GM23338 (cell line): ENCODE results near the gene PTGFR. TPM values are rescaled to one million over a fixed set of nuclear protein-coding genes. Genes with fewer than 3 reads are reported as not detected.

Experiments used
- ATAC-seq: fragments of 200-7000 bp; cut with Tn5 transposase; 3 replicates; pipeline ENCODE4 v1.9.1; 2020
- DNase-seq: peaks from one replicate; pipeline ENCODE4 v3.0.0-alpha.2; 2015; ENCODE audit warnings: low spot score
- H2AFZ ChIP-seq: fragments of 200-600 bp; sonication (generic); 2 replicates; pipeline ENCODE4 v1.8.0; 2016; ENCODE audit warnings: antibody characterized with exemption, mild to moderate bottlenecking, moderate library complexity
- H3F3A ChIP-seq: fragments of 200-600 bp; sonication (generic); replicated peaks from 2 replicates; pipeline ENCODE4 v1.8.0; 2017; ENCODE audit warnings: antibody characterized with exemption, mixed run types, low read depth
- H3K27ac ChIP-seq: fragments of 200-600 bp; sonication (generic); 2 replicates; pipeline ENCODE4 v1.6.1; 2016; ENCODE audit warnings: low read depth
- H3K27me3 ChIP-seq: fragments of 200-600 bp; sonication (generic); 2 replicates; pipeline ENCODE4 v1.8.0; 2016; ENCODE audit warnings: mild to moderate bottlenecking, mixed run types, moderate library complexity; ENCODE audit not compliant: insufficient read depth
- H3K36me3 ChIP-seq: fragments of 200-600 bp; sonication (generic); 2 replicates; pipeline ENCODE4 v1.8.0; 2016; ENCODE audit warnings: mild to moderate bottlenecking; ENCODE audit not compliant: insufficient read depth
- H3K4me1 ChIP-seq: fragments of 200-600 bp; sonication (generic); 2 replicates; pipeline ENCODE4 v1.8.0; 2016; ENCODE audit warnings: mild to moderate bottlenecking, moderate library complexity; ENCODE audit not compliant: insufficient read depth
- H3K4me2 ChIP-seq: fragments of 200-600 bp; sonication (generic); 2 replicates; pipeline ENCODE4 v1.7.1; 2017; ENCODE audit warnings: mixed run types
- H3K4me3 ChIP-seq: fragments of 200-600 bp; sonication (generic); 2 replicates; pipeline ENCODE4 v1.6.1; 2016; ENCODE audit warnings: mixed run types
- H3K79me2 ChIP-seq: fragments of 200-600 bp; sonication (generic); replicated peaks from 2 replicates; pipeline ENCODE4 v1.8.0; 2017; ENCODE audit warnings: mild to moderate bottlenecking; ENCODE audit not compliant: insufficient read depth
- H3K9me2 ChIP-seq: fragments of 200-600 bp; sonication (generic); 2 replicates; pipeline ENCODE4 v1.8.0; 2017; ENCODE audit not compliant: insufficient read depth
- H4K20me1 ChIP-seq: fragments of 200-600 bp; sonication (generic); replicated peaks from 2 replicates; pipeline ENCODE4 v1.8.0; 2017; ENCODE audit warnings: mild to moderate bottlenecking; ENCODE audit not compliant: insufficient read depth
- H3K27ac Mint-ChIP-seq: 2 replicates; pipeline ENCODE4 v1.8.0; 2020; ENCODE audit warnings: inconsistent platforms, mild to moderate bottlenecking, moderate library complexity, mixed read lengths
- H3K27me3 Mint-ChIP-seq: 3 replicates; pipeline ENCODE4 v1.8.0; 2022; ENCODE audit warnings: low read depth, mild to moderate bottlenecking, moderate library complexity, mixed read lengths, inconsistent platforms; ENCODE audit not compliant: insufficient read depth, poor library complexity
- H3K36me3 Mint-ChIP-seq: 3 replicates; pipeline ENCODE4 v1.8.0; 2021; ENCODE audit warnings: low read depth, mild to moderate bottlenecking, inconsistent platforms, moderate library complexity, mixed read lengths
- H3K4me1 Mint-ChIP-seq: 3 replicates; pipeline ENCODE4 v1.8.0; 2020; ENCODE audit warnings: mild to moderate bottlenecking, inconsistent platforms, mixed read lengths
- H3K4me3 Mint-ChIP-seq: 3 replicates; pipeline ENCODE4 v1.8.0; 2021; ENCODE audit warnings: moderate library complexity, mild to moderate bottlenecking, inconsistent platforms, mixed read lengths
- H3K9me3 Mint-ChIP-seq: 3 replicates; pipeline ENCODE4 v1.8.0; 2020; ENCODE audit warnings: moderate library complexity, mild to moderate bottlenecking, inconsistent platforms, mixed read lengths
- CREB1 ChIP-seq: fragments of 250-450 bp; sonication (Bioruptor Pico); IDR thresholded peaks from 2 replicates; pipeline ENCODE4 v1.5.0; 2020; ENCODE audit warnings: low read depth, mild to moderate bottlenecking, moderate library complexity
- CTCF ChIP-seq, 2 experiments: fragments of 200-600 bp in 1 of 2; sonication (generic) in 1 of 2; conservative IDR thresholded peaks; 2 replicates each; pipeline versions ENCODE4 v1.5.1 to v1.6.1; 2016 to 2017; ENCODE audit warnings: antibody characterized with exemption in 2 of 2, low read depth in 2 of 2, mild to moderate bottlenecking in 2 of 2, moderate library complexity in 1 of 2
- ETS1 ChIP-seq: IDR thresholded peaks from 2 replicates; pipeline ENCODE4 v1.6.1; 2016; ENCODE audit warnings: antibody characterized with exemption
- EZH2phosphoT487 ChIP-seq: fragments of 200-600 bp; sonication (generic); IDR thresholded peaks from one replicate; pipeline ENCODE4 v1.8.1; 2018; ENCODE audit warnings: antibody characterized with exemption; ENCODE audit not compliant: unreplicated experiment
- NANOG ChIP-seq: IDR thresholded peaks from 2 replicates; pipeline ENCODE4 v1.6.1; 2016; ENCODE audit warnings: antibody characterized with exemption, borderline replicate concordance
- REST ChIP-seq: IDR thresholded peaks from one replicate; pipeline ENCODE4 v1.6.1; 2018; ENCODE audit warnings: antibody characterized with exemption; ENCODE audit not compliant: unreplicated experiment
- STAT1 ChIP-seq: IDR thresholded peaks from one replicate; pipeline ENCODE4 v1.6.1; 2016; ENCODE audit warnings: antibody characterized with exemption; ENCODE audit not compliant: unreplicated experiment
- ZNF114 ChIP-seq: fragments of 250-450 bp; sonication (Bioruptor Pico); IDR thresholded peaks from 2 replicates; pipeline ENCODE4 v1.5.0; 2020; ENCODE audit warnings: mild to moderate bottlenecking, moderate library complexity
- ZNF331 ChIP-seq: fragments of 250-450 bp; sonication (Bioruptor Pico); IDR thresholded peaks from 2 replicates; pipeline ENCODE4 v1.5.0; 2020; ENCODE audit warnings: low read depth, mild to moderate bottlenecking, moderate library complexity
- ZNF462 ChIP-seq: fragments of 250-450 bp; sonication (Bioruptor Pico); IDR thresholded peaks from 2 replicates; pipeline ENCODE4 v1.5.0; 2020; ENCODE audit warnings: mild to moderate bottlenecking, moderate library complexity
- polyA plus RNA-seq: library from polyadenylated mRNA; unstranded; fragments of >200 nt; fragmentation: Nextera tagmentation; extraction: Ambion mirVana; gene quantifications from 2 replicates; pipeline ENCODE4 v1.2.1, GENCODE V29; 2016
- total RNA-seq: library from RNA; depleted of rRNA; stranded (reverse); fragments of >200 nt; shearing (Covaris generic); gene quantifications from 2 replicates; pipeline ENCODE4 v1.2.3, GENCODE V29; 2014

Gene PTGFR
- total and polyA plus RNA-seq, 2 experiments from 2014 or later: 0.24 TPM; not detected in 1

GRCh38 chr1:78533527-78533926 lies 42.8 kb downstream of the PTGFR start:
- ATAC-seq (no peak), DNase-seq (no peak)
- TF ChIP-seq ETS1 (no peak), ZNF331 (CRISPR knock-in tag) (no peak), CTCF (conservative IDR thresholded peaks at IDR 0.05; ENCODE audit: low read depth in 2 of 2) (no peak), ZNF114 (CRISPR knock-in tag) (no peak), EZH2phosphoT487 (no peak), NANOG (no peak), ZNF462 (CRISPR knock-in tag) (no peak), STAT1 (no peak), CREB1 (CRISPR knock-in tag) (no peak), REST (no peak)
- Mint-ChIP-seq H3K27me3 (no peaks in the 10 kb centered on the region), H3K4me3 (no peak overlapping the region), H3K27ac (no peak overlapping the region), H3K4me1 (no peaks in the 10 kb centered on the region), H3K36me3 (no peaks in the 10 kb centered on the region), H3K9me3 (no peaks in the 10 kb centered on the region)
- Histone ChIP-seq H3F3A (no peaks in the 10 kb centered on the region), H3K79me2 (no peaks in the 10 kb centered on the region), H4K20me1 (no peaks in the 10 kb centered on the region), H2AFZ (no peak overlapping the region), H3K4me3 (no peak overlapping the region), H3K4me2 (no peak overlapping the region), H3K4me1 (no peaks in the 10 kb centered on the region), H3K27me3 (no peaks in the 10 kb centered on the region), H3K36me3 (no peaks in the 10 kb centered on the region), H3K9me2 (no peaks in the 10 kb centered on the region), H3K27ac (no peak overlapping the region)
